HEK293 (cell line): Measurements from ENCODE around the gene ZNF385D.

Source experiments
- CTCF ChIA-PET: fragments of 350-600 bp; formaldehyde crosslinking; extraction: SDS; loops from one replicate; lab custom pipeline; 2021; ENCODE audit warnings: antibody characterized with exemption; lab: Yijun Ruan, JAX
- POLR2A ChIA-PET: fragments of 300-600 bp; formaldehyde crosslinking; extraction: SDS; loops from one replicate; lab custom pipeline; 2020; ENCODE audit warnings: antibody characterized with exemption, inconsistent platforms; lab: Yijun Ruan, JAX
- H3K27ac ChIP-seq: fragments of 200-500 bp; sonication (Bioruptor generic); 2 replicates; pipeline ENCODE4 v1.5.1; 2014; ENCODE audit warnings: low read depth, low read length, control low read depth, inconsistent platforms; ENCODE audit errors: extremely low read depth
- H3K36me3 ChIP-seq, 2 experiments: fragments of 200-500 bp in 1 of 2; sonication (Bioruptor generic) in 1 of 2; 1 replicate in 1 of 2; 2 replicates in 1 of 2; pipeline ENCODE4 v1.5.1; 2014 to 2017; ENCODE audit warnings: inconsistent platforms in 2 of 2, low read length in 2 of 2; ENCODE audit not compliant: control insufficient read depth in 2 of 2, insufficient read depth in 1 of 2
- H3K4me1 ChIP-seq: fragments of 200-500 bp; sonication (Bioruptor generic); 2 replicates; pipeline ENCODE4 v1.5.1; 2014; ENCODE audit warnings: mild to moderate bottlenecking, low read length, inconsistent platforms; ENCODE audit not compliant: control insufficient read depth, insufficient read depth
- H3K4me3 ChIP-seq: 2 replicates; pipeline ENCODE4 v1.5.1; 2011; ENCODE audit warnings: low read depth, mild to moderate bottlenecking, control low read depth, low read length, moderate library complexity
- H3K9me3 ChIP-seq: fragments of 200-500 bp; sonication (Bioruptor generic); 2 replicates; pipeline ENCODE4 v1.5.1; 2014; ENCODE audit warnings: low read depth, low read length, inconsistent platforms; ENCODE audit not compliant: control insufficient read depth, insufficient read depth
- EGR2 ChIP-seq: fragments of 450-650 bp; formaldehyde crosslinking; IDR thresholded peaks from 2 replicates; pipeline ENCODE4 v1.5.1; 2016; ENCODE audit warnings: low read depth, missing biosample characterization, missing genetic modification characterization
- KLF10 ChIP-seq: fragments of 450-650 bp; IDR thresholded peaks from 2 replicates; pipeline ENCODE4 v1.5.1; 2018; ENCODE audit warnings: missing biosample characterization, mild to moderate bottlenecking, missing genetic modification characterization
- KLF7 ChIP-seq: fragments of 450-650 bp; formaldehyde crosslinking; IDR thresholded peaks from 2 replicates; pipeline ENCODE4 v1.5.1; 2016; ENCODE audit warnings: missing biosample characterization, missing genetic modification characterization, borderline replicate concordance
- SCRT1 ChIP-seq: fragments of 450-650 bp; formaldehyde crosslinking; IDR thresholded peaks from 2 replicates; pipeline ENCODE4 v1.5.1; 2016; ENCODE audit warnings: missing biosample characterization, missing genetic modification characterization, borderline replicate concordance
- SCRT2 ChIP-seq: fragments of 450-650 bp; formaldehyde crosslinking; IDR thresholded peaks from 2 replicates; pipeline ENCODE4 v1.5.1; 2016; ENCODE audit warnings: missing biosample characterization, missing genetic modification characterization
- SP3 ChIP-seq: fragments of 450-650 bp; formaldehyde crosslinking; IDR thresholded peaks from 2 replicates; pipeline ENCODE4 v1.5.1; 2016; ENCODE audit warnings: missing biosample characterization, missing genetic modification characterization
- ZEB2 ChIP-seq: fragments of 450-650 bp; formaldehyde crosslinking; IDR thresholded peaks from 2 replicates; pipeline ENCODE4 v1.5.1; 2016; ENCODE audit warnings: missing biosample characterization, missing genetic modification characterization
- ZFP3 ChIP-seq: fragments of 450-650 bp; formaldehyde crosslinking; IDR thresholded peaks from 2 replicates; pipeline ENCODE4 v1.5.1; 2016; ENCODE audit warnings: low read depth, missing biosample characterization, missing genetic modification characterization
- ZNF341 ChIP-seq: fragments of 450-650 bp; formaldehyde crosslinking; IDR thresholded peaks from 2 replicates; pipeline ENCODE4; 2016; ENCODE audit warnings: low read depth, missing biosample characterization, missing genetic modification characterization
- ZNF354C ChIP-seq: fragments of 450-650 bp; formaldehyde crosslinking; IDR thresholded peaks from 2 replicates; pipeline ENCODE4 v1.5.1; 2016; ENCODE audit warnings: missing biosample characterization, missing genetic modification characterization, low read depth, borderline replicate concordance
- ZNF37A ChIP-seq: fragments of 450-650 bp; IDR thresholded peaks from 2 replicates; pipeline ENCODE4 v1.5.1; 2018; ENCODE audit warnings: missing biosample characterization, missing genetic modification characterization
- ZNF426 ChIP-seq: fragments of 450-650 bp; formaldehyde crosslinking; IDR thresholded peaks from 2 replicates; pipeline ENCODE4 v1.5.1; 2017; ENCODE audit warnings: missing biosample characterization, missing genetic modification characterization, mild to moderate bottlenecking, inconsistent platforms, moderate library complexity
- ZNF560 ChIP-seq: fragments of 450-650 bp; formaldehyde crosslinking; IDR thresholded peaks from 2 replicates; pipeline ENCODE4 v1.5.1; 2017; ENCODE audit warnings: missing biosample characterization, missing genetic modification characterization, borderline replicate concordance
- ZNF585B ChIP-seq: fragments of 450-650 bp; formaldehyde crosslinking; IDR thresholded peaks from 2 replicates; pipeline ENCODE4 v1.5.1; 2016; ENCODE audit warnings: missing biosample characterization, missing genetic modification characterization
- ZNF623 ChIP-seq: fragments of 450-650 bp; formaldehyde crosslinking; IDR thresholded peaks from 2 replicates; pipeline ENCODE4 v1.5.1; 2016; ENCODE audit warnings: missing biosample characterization, missing genetic modification characterization
- ZNF701 ChIP-seq: fragments of 450-650 bp; formaldehyde crosslinking; IDR thresholded peaks from 2 replicates; pipeline ENCODE4 v1.5.1; 2016; ENCODE audit warnings: missing biosample characterization, missing genetic modification characterization
- ZNF843 ChIP-seq: fragments of 450-650 bp; formaldehyde crosslinking; IDR thresholded peaks from 2 replicates; pipeline ENCODE4 v1.5.1; 2016; ENCODE audit warnings: missing biosample characterization, missing genetic modification characterization
- TF ChIP-seq, protein P1 (sequence below): fragments of 450-650 bp; formaldehyde crosslinking; IDR thresholded peaks from 2 replicates; pipeline ENCODE4 v1.5.1; 2017; ENCODE audit warnings: missing biosample characterization, missing genetic modification characterization
- TF ChIP-seq, protein P2 (sequence below): fragments of 450-650 bp; formaldehyde crosslinking; optimal IDR thresholded peaks from 2 replicates; pipeline ENCODE3; 2016; ENCODE audit warnings: missing biosample characterization, mild to moderate bottlenecking, missing genetic modification characterization
- TF ChIP-seq, protein P3 (sequence below): IDR thresholded peaks from 2 replicates; pipeline ENCODE4 v1.6.1; 2011; ENCODE audit warnings: mild to moderate bottlenecking, low read depth, low read length, borderline replicate concordance

ZNF385D gene

DNA sequence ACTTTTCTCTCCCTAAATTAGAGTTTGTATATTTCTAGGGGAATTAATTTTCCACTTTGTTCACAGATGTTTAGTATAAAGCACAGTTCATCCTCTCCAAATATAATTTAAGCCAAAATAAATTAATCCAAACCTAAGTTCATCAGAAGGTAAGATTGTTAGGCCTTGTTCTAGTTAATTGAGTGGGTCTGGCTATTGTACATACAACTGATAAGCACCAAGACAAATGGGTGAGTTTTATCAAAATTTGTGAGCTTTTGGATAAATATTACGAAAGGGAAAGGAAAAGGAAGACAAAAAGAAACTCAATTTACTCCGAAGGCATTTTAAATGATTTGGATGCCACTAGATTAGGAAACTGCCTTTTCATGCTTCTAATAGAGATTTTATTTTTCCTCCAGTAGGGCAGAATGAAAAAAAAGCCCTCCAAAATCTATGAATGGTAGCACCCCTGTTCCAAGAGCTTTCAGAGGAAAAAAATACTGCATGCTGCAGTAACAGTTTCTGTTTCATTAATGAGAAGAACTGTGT, 304.0 kb downstream of the ZNF385D start:
- POLR2A ChIA-PET, result no interaction called here
- Histone ChIP-seq H3K36me3 (no peaks in the 10 kb centered on the region), H3K9me3 (no peaks in the 10 kb centered on the region)
- TF ChIP-seq, protein P1, sequence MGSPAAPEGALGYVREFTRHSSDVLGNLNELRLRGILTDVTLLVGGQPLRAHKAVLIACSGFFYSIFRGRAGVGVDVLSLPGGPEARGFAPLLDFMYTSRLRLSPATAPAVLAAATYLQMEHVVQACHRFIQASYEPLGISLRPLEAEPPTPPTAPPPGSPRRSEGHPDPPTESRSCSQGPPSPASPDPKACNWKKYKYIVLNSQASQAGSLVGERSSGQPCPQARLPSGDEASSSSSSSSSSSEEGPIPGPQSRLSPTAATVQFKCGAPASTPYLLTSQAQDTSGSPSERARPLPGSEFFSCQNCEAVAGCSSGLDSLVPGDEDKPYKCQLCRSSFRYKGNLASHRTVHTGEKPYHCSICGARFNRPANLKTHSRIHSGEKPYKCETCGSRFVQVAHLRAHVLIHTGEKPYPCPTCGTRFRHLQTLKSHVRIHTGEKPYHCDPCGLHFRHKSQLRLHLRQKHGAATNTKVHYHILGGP, result no peak
- TF ChIP-seq, all 188 proteins: peak for 0
- Histone ChIP-seq H3K4me3 (no peak overlapping the region), H3K4me1 (no peaks in the 10 kb centered on the region), H3K27ac (no peak overlapping the region)
- CTCF ChIA-PET, result no interaction called here

DNA sequence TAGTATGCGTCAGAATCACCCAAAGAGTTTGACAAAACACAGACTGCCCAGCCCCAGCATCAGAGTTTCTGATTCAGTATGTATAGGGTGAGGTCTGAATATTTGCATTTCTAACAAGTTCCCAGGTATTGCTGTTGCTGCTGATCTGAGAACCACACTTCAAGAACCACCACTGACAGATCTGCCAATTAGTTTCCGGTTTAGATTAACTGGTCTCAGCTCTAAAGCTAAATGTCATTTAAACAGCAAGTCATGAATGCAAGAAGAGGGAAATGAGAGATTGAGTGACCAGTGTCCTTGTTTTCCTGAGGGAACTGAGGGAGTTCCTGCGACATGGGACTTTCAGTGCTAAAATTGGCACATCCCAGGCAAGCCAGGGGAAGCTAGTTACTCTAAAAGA, 305.0 kb downstream of the ZNF385D start:
- Histone ChIP-seq H3K9me3 (no peaks in the 10 kb centered on the region), H3K36me3 (no peaks in the 10 kb centered on the region), H3K4me1 (no peaks in the 10 kb centered on the region), H3K4me3 (no peak overlapping the region), H3K27ac (no peak overlapping the region)
- POLR2A ChIA-PET, result no interaction called here
- TF ChIP-seq ZNF701 (tag by site-specific recombination) (no peak), ZNF37A (tag by site-specific recombination) (no peak), ZNF623 (no peak), ZNF843 (tag by site-specific recombination) (no peak), ZFP3 (tag by site-specific recombination) (no peak), ZNF341 (no peak), SP3 (tag by site-specific recombination) (no peak), ZNF354C (tag by site-specific recombination) (no peak), ZNF426 (tag by site-specific recombination) (no peak), SCRT2 (tag by site-specific recombination) (no peak), EGR2 (tag by site-specific recombination) (no peak), ZNF560 (no peak), SCRT1 (tag by site-specific recombination) (no peak), KLF7 (tag by site-specific recombination) (no peak), ZEB2 (tag by site-specific recombination) (no peak), ZNF585B (tag by site-specific recombination) (no peak), KLF10 (tag by site-specific recombination) (no peak)
- TF ChIP-seq, protein P2, sequence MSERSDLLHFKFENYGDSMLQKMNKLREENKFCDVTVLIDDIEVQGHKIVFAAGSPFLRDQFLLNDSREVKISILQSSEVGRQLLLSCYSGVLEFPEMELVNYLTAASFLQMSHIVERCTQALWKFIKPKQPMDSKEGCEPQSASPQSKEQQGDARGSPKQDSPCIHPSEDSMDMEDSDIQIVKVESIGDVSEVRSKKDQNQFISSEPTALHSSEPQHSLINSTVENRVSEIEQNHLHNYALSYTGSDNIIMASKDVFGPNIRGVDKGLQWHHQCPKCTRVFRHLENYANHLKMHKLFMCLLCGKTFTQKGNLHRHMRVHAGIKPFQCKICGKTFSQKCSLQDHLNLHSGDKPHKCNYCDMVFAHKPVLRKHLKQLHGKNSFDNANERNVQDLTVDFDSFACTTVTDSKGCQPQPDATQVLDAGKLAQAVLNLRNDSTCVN (tag by site-specific recombination), result no peak
- TF ChIP-seq, protein P1, result no peak
- TF ChIP-seq, protein P3, sequence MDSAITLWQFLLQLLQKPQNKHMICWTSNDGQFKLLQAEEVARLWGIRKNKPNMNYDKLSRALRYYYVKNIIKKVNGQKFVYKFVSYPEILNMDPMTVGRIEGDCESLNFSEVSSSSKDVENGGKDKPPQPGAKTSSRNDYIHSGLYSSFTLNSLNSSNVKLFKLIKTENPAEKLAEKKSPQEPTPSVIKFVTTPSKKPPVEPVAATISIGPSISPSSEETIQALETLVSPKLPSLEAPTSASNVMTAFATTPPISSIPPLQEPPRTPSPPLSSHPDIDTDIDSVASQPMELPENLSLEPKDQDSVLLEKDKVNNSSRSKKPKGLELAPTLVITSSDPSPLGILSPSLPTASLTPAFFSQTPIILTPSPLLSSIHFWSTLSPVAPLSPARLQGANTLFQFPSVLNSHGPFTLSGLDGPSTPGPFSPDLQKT, result no peak
- CTCF ChIA-PET, result no interaction called here
